NB4 (cell line): ENCODE measurements around the gene NRG3.

Source experiments
- TF ChIP-seq, protein P1 (sequence below): IDR thresholded peaks from one replicate; pipeline ENCODE4 v1.5.1; 2012; ENCODE audit warnings: low read depth, low read length
- TF ChIP-seq, protein P2 (sequence below): IDR thresholded peaks from 2 replicates; pipeline ENCODE4 v1.6.1; 2011; ENCODE audit warnings: low read depth, low read length

DNA sequence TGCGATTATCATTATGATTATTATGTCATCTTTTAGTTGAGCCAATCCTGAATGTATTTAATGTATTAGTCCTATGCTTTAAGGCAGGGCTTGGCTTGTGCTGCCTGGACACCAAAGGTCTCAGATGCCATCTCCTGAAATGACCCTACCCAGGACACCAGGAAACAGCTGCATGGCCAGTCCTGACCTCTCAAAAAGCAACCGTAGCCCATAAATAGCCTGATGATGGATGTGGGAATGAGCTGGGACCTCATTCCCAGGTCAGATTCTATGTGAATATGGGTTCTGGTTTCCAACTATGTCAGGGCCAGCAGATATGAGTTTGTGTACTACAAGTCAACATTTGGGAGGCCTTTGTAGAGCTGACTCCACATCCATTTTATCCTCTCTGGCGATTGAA lies 438.4 kb downstream of the NRG3 start:
- TF ChIP-seq, protein P1, sequence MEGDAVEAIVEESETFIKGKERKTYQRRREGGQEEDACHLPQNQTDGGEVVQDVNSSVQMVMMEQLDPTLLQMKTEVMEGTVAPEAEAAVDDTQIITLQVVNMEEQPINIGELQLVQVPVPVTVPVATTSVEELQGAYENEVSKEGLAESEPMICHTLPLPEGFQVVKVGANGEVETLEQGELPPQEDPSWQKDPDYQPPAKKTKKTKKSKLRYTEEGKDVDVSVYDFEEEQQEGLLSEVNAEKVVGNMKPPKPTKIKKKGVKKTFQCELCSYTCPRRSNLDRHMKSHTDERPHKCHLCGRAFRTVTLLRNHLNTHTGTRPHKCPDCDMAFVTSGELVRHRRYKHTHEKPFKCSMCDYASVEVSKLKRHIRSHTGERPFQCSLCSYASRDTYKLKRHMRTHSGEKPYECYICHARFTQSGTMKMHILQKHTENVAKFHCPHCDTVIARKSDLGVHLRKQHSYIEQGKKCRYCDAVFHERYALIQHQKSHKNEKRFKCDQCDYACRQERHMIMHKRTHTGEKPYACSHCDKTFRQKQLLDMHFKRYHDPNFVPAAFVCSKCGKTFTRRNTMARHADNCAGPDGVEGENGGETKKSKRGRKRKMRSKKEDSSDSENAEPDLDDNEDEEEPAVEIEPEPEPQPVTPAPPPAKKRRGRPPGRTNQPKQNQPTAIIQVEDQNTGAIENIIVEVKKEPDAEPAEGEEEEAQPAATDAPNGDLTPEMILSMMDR: no peak
- TF ChIP-seq, protein P2, sequence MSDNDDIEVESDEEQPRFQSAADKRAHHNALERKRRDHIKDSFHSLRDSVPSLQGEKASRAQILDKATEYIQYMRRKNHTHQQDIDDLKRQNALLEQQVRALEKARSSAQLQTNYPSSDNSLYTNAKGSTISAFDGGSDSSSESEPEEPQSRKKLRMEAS: no peak
